HepG2 (cell line): ENCODE data around the gene SCN9A. TPM values are rescaled to one million over a fixed set of nuclear protein-coding genes. Genes with fewer than 3 reads are reported as not detected.

ENCODE experiments used
- ADNP ChIP-seq: sonication (generic); formaldehyde crosslinking; IDR thresholded peaks from 2 replicates; pipeline ENCODE4 v1.4.0; 2020; ENCODE audit warnings: missing genetic modification reagents
- GABPB1 ChIP-seq: IDR thresholded peaks from 2 replicates; pipeline ENCODE4 v1.6.1; 2016; ENCODE audit warnings: mild to moderate bottlenecking, missing genetic modification reagents, moderate library complexity, missing compliant biosample characterization
- JDP2 ChIP-seq: sonication (generic); formaldehyde crosslinking; IDR thresholded peaks from 2 replicates; pipeline ENCODE4 v1.8.1; 2022; ENCODE audit warnings: missing genetic modification reagents, borderline replicate concordance
- KLF13 ChIP-seq: sonication (generic); formaldehyde crosslinking; IDR thresholded peaks from 2 replicates; pipeline ENCODE4 v1.4.0; 2020; ENCODE audit warnings: mild to moderate bottlenecking, missing genetic modification reagents
- MEF2D ChIP-seq: sonication (generic); formaldehyde crosslinking; IDR thresholded peaks from 2 replicates; pipeline ENCODE4 v1.5.1; 2020; ENCODE audit warnings: mild to moderate bottlenecking, missing genetic modification reagents
- MIXL1 ChIP-seq: IDR thresholded peaks from 2 replicates; pipeline ENCODE4 v1.6.1; 2016
- PHF20 ChIP-seq: sonication (generic); formaldehyde crosslinking; IDR thresholded peaks from 2 replicates; pipeline ENCODE4 v1.5.0; 2020; ENCODE audit warnings: mild to moderate bottlenecking, missing genetic modification reagents
- PRPF4 ChIP-seq: fragments of 200-400 bp; formaldehyde crosslinking; IDR thresholded peaks from 2 replicates; pipeline ENCODE4 v1.6.1; 2016; ENCODE audit warnings: low read length, low read depth; ENCODE audit not compliant: poor library complexity, severe bottlenecking
- RARA ChIP-seq: IDR thresholded peaks from 2 replicates; pipeline ENCODE4 v1.6.1; 2016; ENCODE audit warnings: missing genetic modification reagents, missing compliant biosample characterization
- RFX5 ChIP-seq: IDR thresholded peaks from 2 replicates; pipeline ENCODE4 v1.6.1; 2011; ENCODE audit warnings: low read depth, low read length, improper control_type of control experiment
- RORA ChIP-seq: sonication (generic); formaldehyde crosslinking; IDR thresholded peaks from 2 replicates; pipeline ENCODE4 v1.5.0; 2020; ENCODE audit warnings: mild to moderate bottlenecking, missing genetic modification reagents, moderate library complexity
- RXRA ChIP-seq: sonication (generic); formaldehyde crosslinking; IDR thresholded peaks from 2 replicates; pipeline ENCODE4 v1.5.1; 2020; ENCODE audit warnings: missing genetic modification reagents
- SIN3A ChIP-seq: IDR thresholded peaks from 2 replicates; pipeline ENCODE4 v1.6.1; 2011; ENCODE audit warnings: low read depth, mild to moderate bottlenecking, control low read depth, low read length, borderline replicate concordance
- SRY ChIP-seq: sonication (generic); formaldehyde crosslinking; IDR thresholded peaks from 2 replicates; pipeline ENCODE4 v1.8.0; 2022; ENCODE audit warnings: mild to moderate bottlenecking, missing genetic modification reagents
- TARDBP ChIP-seq: sonication (generic); formaldehyde crosslinking; IDR thresholded peaks from 2 replicates; pipeline ENCODE4 v1.8.0; 2022; ENCODE audit warnings: mild to moderate bottlenecking, missing genetic modification reagents
- ZFP62 ChIP-seq: sonication (generic); formaldehyde crosslinking; IDR thresholded peaks from 2 replicates; pipeline ENCODE4 v1.4.0; 2020; ENCODE audit warnings: missing genetic modification reagents
- ZNF17 ChIP-seq: sonication (generic); formaldehyde crosslinking; IDR thresholded peaks from 2 replicates; pipeline ENCODE4 v1.5.0; 2020; ENCODE audit warnings: mild to moderate bottlenecking, missing genetic modification reagents
- ZNF224 ChIP-seq: sonication (generic); formaldehyde crosslinking; IDR thresholded peaks from 2 replicates; pipeline ENCODE4 v1.5.0; 2020; ENCODE audit warnings: mild to moderate bottlenecking, missing genetic modification reagents
- ZNF282 ChIP-seq: fragments of 450-650 bp; IDR thresholded peaks from 2 replicates; pipeline ENCODE4 v1.6.1; 2018; ENCODE audit not compliant: partially characterized antibody
- ZNF530 ChIP-seq: sonication (generic); formaldehyde crosslinking; IDR thresholded peaks from 2 replicates; pipeline ENCODE4 v1.5.0; 2020; ENCODE audit warnings: low read depth, mild to moderate bottlenecking, missing genetic modification reagents
- ZSCAN12 ChIP-seq: sonication (generic); formaldehyde crosslinking; IDR thresholded peaks from 2 replicates; pipeline ENCODE4 v1.9.0; 2021; ENCODE audit warnings: mild to moderate bottlenecking, missing genetic modification reagents
- polyA plus RNA-seq, 8 experiments: library from polyadenylated mRNA; depleted of rRNA in 3 of 8; stranded (reverse) in 7 of 8; unstranded in 1 of 8; fragments of >200 nt; fragmentation: Illumina TruSeq in 4 of 8; extraction: Trizol in 4 of 8; gene quantifications; 2 replicates each; pipeline versions ENCODE4 v1.2.1 to v1.2.3, GENCODE V29; 2011 to 2016; ENCODE audit warnings: low read depth in 4 of 8, missing spikeins in 1 of 8, mixed read lengths in 1 of 8; ENCODE audit not compliant: insufficient read depth in 1 of 8
- total RNA-seq, 5 experiments: library from RNA; depleted of rRNA; stranded (reverse); fragments of >200 nt; fragmentation: Illumina TruSeq; extraction: Trizol; gene quantifications; 2 replicates each; pipeline ENCODE4 v1.2.3, GENCODE V29; 2016; ENCODE audit warnings: low read depth in 1 of 5
- TF ChIP-seq, protein P1 (sequence below): sonication (generic); formaldehyde crosslinking; IDR thresholded peaks from 2 replicates; pipeline ENCODE4; 2020; ENCODE audit warnings: missing genetic modification reagents, mild to moderate bottlenecking, borderline replicate concordance

The SCN9A gene
- total and polyA plus RNA-seq, 2 of the 13 experiments (the other 11 are each of a cell fraction or from before 2014, with no cell fraction given), result 15.3 to 24.3 TPM

- TF ChIP-seq PRPF4, result no peak
- no peak for TF ChIP-seq JDP2 (CRISPR knock-in tag)
- peak; percentile 51 for TF ChIP-seq MEF2D (CRISPR knock-in tag)
- TF ChIP-seq RXRA (CRISPR knock-in tag), result peak; percentile 76
- TF ChIP-seq KLF13 (CRISPR knock-in tag), result no peak
- no peak for TF ChIP-seq SIN3A
- TF ChIP-seq MIXL1 (CRISPR knock-in tag), result peak; percentile 70
- TF ChIP-seq RARA (CRISPR knock-in tag), result peak; percentile 51
- 0 out of 2 replicates have a peak, but pooled peaks have one; percentile 16 for TF ChIP-seq RFX5
- no peak for TF ChIP-seq ZFP62 (CRISPR knock-in tag)
- TF ChIP-seq TARDBP (CRISPR knock-in tag), result peak; percentile 89
- TF ChIP-seq ADNP, result no peak
- no peak for TF ChIP-seq ZNF17 (CRISPR knock-in tag)
- TF ChIP-seq GABPB1 (CRISPR knock-in tag), result peak; percentile 83
- no peak; the same call in 1 of the 2 replicates for TF ChIP-seq ZSCAN12 (CRISPR knock-in tag)
- TF ChIP-seq, protein P1, sequence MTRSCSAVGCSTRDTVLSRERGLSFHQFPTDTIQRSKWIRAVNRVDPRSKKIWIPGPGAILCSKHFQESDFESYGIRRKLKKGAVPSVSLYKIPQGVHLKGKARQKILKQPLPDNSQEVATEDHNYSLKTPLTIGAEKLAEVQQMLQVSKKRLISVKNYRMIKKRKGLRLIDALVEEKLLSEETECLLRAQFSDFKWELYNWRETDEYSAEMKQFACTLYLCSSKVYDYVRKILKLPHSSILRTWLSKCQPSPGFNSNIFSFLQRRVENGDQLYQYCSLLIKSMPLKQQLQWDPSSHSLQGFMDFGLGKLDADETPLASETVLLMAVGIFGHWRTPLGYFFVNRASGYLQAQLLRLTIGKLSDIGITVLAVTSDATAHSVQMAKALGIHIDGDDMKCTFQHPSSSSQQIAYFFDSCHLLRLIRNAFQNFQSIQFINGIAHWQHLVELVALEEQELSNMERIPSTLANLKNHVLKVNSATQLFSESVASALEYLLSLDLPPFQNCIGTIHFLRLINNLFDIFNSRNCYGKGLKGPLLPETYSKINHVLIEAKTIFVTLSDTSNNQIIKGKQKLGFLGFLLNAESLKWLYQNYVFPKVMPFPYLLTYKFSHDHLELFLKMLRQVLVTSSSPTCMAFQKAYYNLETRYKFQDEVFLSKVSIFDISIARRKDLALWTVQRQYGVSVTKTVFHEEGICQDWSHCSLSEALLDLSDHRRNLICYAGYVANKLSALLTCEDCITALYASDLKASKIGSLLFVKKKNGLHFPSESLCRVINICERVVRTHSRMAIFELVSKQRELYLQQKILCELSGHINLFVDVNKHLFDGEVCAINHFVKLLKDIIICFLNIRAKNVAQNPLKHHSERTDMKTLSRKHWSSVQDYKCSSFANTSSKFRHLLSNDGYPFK (CRISPR knock-in tag), result peak; percentile 87; the same call in 1 of the 2 replicates
- no peak for TF ChIP-seq ZNF530
- TF ChIP-seq PHF20 (CRISPR knock-in tag), result no peak
- no peak for TF ChIP-seq ZNF282
- 0 out of 2 replicates have a peak, but pooled peaks have one; percentile 85 for TF ChIP-seq SRY (CRISPR knock-in tag)
- no peak for TF ChIP-seq RORA
- no peak for TF ChIP-seq ZNF224 (CRISPR knock-in tag)
Observed at GRCh38 chr2:166375736-166376487, at the start of gene SCN9A (continued).
